Right lobe of liver (tissue), 4 donors: Measurements from ENCODE around the gene SBSN.
"Not testable (repeated sequence)": the region's sequence is repeated elsewhere in the genome, so short reads cannot be mapped to it uniquely, and the experiment has no call there.

Source experiments
- POLR2A ChIP-seq: fragments of 450-650 bp; IDR thresholded peaks from one replicate; pipeline ENCODE4 v1.6.1; 2017; ENCODE audit warnings: antibody characterized with exemption, mild to moderate bottlenecking
- TF ChIP-seq, protein P1 (sequence below), 4 donors: fragments of 200-600 bp in 3 of 4; fragments of 450-650 bp in 1 of 4; IDR thresholded peaks; one replicate each; pipeline versions ENCODE4 v1.5.1 to v1.8.0; 2016 to 2022; ENCODE audit warnings: antibody characterized with exemption in 4 of 4, mild to moderate bottlenecking in 2 of 4
- donor health status: DM: no; HTN: no; CAD: no.
- donor health status: DM: no; HTN: no; CAD: no.
- donor health status: DM: no; HTN: yes; CAD: no.

DNA sequence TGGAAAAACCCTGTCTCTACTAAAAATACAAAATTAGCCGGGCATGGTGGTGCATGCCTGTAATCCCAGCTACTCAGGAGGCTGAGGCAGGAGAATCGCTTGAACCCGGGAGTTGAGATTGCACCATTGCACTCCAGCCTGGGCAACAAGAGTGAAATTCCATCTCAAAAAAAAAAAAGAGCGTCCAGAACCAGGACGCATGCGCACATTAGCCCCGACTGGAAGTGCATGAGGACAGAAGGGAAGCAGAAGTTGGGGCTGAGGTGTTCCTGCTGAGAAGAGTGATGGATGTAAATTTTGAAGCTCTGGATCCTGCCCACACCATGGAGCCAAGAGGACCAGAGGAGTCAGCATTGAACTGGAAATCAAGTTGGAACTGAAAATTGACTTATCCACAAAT is 53.5 kb downstream of the SBSN start:
- TF ChIP-seq, protein P1, sequence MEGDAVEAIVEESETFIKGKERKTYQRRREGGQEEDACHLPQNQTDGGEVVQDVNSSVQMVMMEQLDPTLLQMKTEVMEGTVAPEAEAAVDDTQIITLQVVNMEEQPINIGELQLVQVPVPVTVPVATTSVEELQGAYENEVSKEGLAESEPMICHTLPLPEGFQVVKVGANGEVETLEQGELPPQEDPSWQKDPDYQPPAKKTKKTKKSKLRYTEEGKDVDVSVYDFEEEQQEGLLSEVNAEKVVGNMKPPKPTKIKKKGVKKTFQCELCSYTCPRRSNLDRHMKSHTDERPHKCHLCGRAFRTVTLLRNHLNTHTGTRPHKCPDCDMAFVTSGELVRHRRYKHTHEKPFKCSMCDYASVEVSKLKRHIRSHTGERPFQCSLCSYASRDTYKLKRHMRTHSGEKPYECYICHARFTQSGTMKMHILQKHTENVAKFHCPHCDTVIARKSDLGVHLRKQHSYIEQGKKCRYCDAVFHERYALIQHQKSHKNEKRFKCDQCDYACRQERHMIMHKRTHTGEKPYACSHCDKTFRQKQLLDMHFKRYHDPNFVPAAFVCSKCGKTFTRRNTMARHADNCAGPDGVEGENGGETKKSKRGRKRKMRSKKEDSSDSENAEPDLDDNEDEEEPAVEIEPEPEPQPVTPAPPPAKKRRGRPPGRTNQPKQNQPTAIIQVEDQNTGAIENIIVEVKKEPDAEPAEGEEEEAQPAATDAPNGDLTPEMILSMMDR (IDR thresholded peaks at IDR 0.05) = not testable (repeated sequence)
- not testable (repeated sequence) for TF ChIP-seq POLR2A
